NCI-H1930 (cell line): ENCODE results near the gene MARK2.
"Not testable (repeated sequence)": the region's sequence is repeated elsewhere in the genome, so short reads cannot be mapped to it uniquely, and the experiment has no call there.

Experiments
- DNase-seq, 2 experiments: peaks; one replicate each; lab custom pipeline; 2025; lab: John Stamatoyannopoulos, UW

Gene MARK2

GRCh38 chr11:63838678-63839507 is at the start of gene MARK2:
TSS of gene MARK2 (plus strand) at chr11:63839110. CDS start at chr11:63839507, 397 bp downstream.
- DNase-seq = peak; percentile 97 to 98

- no peak for DNase-seq
These were observed 47.3 kb upstream of the MARK2 start for GRCh38 chr11:63791495-63792167.

DNA sequence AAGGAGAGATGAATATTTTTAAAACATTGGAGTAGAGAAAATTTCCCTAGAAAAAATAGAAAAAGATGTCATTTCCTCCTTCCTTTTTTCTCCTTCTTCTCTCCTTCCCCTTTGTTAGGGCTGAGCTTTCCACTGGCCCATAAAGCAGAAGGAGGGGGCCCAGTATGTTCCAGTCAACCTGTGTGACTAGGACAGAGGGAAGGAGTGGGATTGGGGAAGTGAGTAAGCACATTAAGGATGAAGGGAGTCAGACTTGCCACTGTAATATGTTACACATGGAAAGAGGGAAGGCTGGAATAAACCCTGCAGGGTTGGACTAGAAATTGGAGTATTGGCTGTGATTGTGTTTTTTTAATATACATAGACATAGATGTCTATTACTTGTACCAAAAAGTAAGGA is 45.7 kb upstream of the MARK2 start:
- DNase-seq = no peak

DNA sequence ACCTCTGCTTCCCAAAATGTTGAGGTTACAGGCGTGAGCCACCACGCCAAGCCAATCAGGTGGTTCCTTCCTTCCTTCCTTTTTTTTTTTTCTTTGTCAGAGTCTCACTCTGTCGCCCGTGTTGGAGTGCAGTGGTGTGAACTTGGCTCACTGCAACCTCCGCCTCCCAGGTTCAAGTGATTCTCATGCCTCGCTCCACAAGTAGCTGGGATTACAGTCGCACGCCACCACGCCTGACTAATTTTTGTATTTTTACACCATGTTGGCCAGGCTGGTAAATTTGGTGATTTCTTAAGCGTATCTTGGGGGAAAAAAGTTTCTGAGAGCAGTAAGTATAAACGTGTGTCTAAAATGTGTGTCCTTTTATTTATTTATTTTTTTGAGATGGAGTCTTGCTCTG is 43.8 kb upstream of the MARK2 start:
- DNase-seq = no peak

- DNase-seq = no peak
These were observed 38.0 kb upstream of the MARK2 start for GRCh38 chr11:63800921-63801320.

DNA sequence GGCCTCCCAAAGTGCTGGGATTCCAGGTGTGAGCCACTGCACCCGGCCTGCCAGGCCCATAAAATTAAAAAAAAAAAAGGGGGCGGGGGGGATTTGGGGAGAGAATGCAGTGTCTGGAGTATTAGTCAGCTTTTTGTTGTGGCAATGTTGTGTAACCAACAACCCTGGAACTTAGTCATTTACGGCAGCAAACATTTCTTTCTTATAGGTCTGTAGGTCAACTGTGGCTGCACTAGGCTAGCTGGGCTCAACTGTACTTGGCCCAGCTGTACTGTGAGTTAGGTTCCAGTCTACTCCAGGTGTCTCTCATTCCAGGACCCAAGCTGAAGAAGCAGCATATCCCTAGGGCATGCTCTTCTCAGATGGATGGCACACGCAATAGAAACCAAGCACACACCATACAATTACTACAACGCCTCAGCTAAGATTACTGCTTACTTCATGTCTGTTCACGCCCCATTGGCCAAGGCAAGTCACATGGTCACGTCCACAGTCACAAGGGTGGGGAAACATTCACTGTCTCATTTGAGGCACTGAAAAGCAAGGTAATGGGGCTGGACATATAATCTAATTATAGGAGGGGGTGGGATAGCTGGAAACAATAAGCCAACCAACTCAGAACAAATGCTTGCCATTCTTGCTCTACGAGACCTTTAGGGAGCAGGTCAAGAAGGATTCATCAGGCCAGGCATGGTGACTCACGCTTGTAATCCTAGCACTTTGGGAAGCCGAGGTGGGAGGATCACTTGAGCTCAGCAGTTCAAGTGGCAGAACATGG is 36.1 kb upstream of the MARK2 start:
- DNase-seq = no peak

DNA sequence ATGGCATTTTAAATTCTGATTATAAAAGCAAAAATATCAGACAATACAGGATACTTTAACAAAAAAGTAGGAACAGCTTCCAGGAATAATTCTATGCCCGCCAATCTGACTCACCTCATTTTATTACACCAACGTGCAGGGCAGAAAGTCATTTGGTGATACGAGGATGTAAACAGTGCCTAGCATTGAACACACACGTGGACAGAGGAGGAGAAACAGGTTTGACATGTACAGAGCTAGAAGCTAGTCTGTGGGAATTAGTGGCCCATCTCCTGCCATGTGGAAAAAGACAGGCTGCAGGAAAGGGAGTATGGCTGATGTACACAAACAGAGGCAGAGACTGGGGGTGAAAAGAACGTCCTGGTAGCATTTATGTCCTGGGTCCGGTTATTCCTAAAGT is 34.7 kb upstream of the MARK2 start:
- no peak for DNase-seq

DNA sequence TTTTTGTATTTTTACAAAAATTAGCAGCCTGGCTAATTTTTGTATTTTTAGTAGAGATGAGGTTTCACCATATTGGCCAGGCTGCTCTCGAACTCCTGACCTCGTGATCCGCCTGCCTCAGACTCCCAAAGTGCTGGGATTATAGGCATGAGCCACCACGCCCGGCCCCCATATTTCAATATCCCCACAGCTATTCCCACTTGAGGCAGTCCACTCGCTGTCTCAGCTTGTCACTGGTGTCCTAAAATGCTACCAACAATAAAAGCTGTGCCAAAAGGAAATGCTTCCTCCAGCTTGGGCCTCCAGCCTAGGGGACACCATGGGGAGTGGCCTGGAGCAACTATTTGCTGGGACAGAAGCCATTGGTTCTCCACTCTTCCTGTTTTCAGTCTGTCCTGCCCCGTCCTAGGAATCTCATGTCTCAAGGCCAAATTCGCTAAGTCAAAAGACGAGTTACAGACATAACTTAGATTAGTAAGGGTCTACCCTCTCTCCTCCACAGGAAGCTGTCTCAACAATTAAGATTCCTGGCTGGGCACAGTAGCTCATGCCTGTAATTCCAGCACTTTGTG is 33.0 kb upstream of the MARK2 start:
- no peak for DNase-seq

DNA sequence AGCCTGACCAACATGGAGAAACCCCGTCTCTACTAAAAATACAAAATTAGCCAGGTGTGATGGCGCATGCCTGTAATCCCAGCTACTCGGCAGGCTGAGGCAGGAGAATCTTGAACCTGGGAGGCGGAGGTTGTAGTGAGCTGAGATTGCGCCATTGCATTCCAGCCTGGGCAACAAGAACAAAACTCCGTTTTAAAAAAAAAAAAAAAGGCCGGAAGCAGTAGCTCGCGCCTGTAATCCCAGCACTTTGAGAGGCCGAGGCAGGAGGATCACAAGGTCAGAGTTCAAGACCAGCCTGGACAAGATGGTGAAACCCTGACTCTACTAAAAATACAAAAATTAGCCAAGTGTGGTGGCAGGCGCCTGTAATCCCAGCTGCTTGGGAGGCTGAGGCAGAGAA is 28.5 kb upstream of the MARK2 start:
- DNase-seq = not testable (repeated sequence)

DNA sequence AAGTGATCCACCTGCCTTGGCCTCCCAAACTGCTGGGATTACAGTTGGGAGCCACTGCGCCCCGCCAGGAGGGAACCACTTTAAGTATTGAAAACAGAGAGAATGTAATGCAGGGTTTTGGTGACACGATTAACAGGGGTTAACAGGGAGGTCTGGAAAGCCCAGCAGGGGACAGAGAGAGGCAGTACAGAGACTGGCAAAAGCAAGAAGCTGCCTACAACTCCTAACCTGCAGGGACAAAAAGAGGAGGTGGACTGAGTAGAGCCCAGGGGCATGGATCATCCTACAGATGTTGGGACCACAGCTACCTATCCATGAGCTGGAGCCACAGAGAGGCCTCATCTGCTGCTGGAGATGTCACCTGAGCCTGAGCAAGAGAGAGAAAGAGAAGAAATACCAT is 27.4 kb upstream of the MARK2 start:
- DNase-seq = no peak

DNA sequence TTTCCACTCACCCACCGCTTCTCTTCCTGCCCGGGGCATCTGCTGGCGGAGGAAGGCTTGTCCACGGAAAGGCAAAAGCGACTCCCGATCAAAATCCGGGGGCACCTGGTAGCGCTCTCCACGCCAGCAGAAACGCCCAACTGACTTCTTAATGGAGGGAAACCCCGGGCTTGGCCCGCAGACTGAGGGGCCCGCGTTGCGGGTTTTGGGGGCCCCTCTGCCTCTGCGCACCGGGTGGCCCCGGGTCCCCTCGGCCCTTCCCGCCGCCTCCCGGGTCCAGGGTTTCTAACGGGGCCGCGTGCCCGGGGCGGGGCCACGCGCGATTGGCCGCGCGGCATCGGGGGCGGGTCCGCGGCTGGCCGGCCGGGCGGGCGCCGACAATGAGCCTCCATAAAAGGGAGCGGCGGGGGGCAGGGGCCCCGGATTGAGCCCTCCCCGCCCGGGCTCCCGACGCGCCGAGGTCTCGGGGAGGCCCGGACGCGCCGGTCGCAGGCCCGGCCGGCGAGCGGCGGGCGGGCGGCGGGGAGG is 25.8 kb upstream of the MARK2 start, which contains the start of gene SPINDOC:
Gene SPINDOC, plus strand, starts transcription at position 422 of the 528 bp plus-strand sequence. CDS start 231 bp downstream, outside the sequence.
- DNase-seq = peak; percentile 45 to 83

GRCh38 chr11:63813563-63814382 is 25.1 kb upstream of the MARK2 start:
- DNase-seq = peak; percentile 15 to 18

- DNase-seq = no peak
These were observed 24.6 kb upstream of the MARK2 start for GRCh38 chr11:63814383-63814736.

DNA sequence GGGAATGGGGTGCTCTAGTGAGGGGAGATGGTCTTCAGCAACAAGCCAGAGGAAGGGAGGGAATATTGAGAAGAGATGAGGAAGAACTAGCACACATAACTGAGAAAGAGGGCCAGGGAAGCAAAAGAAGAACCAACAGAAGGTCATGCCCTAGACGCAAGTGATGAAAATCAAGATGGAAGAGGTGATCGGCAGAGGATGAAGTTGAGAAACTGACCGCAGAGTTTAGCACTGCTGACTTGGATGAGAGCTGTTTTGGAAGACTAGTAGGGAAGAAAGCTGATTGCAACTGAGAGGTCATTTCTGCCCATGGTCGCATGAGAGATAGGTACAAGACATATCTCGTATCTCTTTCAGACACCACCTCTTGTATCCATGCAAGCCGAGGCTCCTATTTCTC is 22.7 kb upstream of the MARK2 start:
- no peak for DNase-seq

DNA sequence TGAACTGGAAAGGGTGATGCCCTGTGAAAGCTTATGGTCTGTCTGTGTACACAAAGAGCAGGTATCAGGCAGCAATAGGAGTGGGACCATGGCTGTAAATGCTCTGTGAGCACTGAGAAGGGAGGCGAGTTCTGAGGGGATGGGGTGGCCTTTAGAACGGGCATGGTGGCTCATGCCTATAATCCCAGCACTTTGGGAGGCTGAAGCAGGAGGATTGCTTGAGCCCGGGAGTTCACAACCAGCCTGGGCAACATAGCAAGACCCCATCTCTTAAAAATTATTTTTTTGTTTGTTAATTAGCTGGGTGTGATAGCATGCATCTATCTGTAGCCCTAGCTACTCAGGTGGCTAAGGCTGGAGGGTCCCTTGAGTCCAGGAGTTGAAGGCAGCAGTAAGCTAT is 22.2 kb upstream of the MARK2 start:
- DNase-seq = no peak

DNA sequence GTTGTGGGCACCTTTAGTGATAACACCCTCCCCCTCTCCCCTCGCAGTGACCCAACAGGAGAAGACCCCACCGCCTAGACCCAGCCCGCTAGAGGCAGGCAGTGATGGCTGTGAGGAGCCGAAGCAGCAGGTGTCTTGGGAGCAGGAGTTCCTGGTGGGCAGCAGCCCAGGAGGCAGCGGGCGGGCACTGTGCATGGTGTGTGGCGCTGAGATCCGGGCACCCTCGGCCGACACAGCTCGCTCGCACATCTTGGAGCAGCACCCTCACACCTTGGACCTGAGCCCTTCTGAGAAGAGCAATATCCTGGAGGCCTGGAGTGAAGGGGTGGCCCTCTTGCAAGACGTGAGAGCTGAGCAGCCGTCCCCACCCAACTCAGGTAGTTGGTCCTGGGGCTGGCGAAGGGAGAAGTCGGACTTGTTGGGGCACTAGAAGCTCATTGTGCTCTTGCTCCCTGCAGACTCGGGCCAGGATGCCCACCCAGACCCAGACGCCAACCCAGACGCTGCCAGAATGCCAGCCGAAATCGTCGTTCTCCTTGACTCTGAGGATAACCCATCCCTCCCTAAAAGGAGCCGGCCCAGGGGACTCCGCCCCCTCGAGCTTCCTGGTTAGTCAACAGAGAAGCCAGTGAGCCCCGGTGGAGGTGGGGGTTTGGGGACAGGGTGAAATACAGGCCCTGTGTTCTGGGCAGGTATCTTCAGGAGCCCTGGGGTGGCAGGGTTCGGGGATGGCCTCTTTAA is 21.0 kb upstream of the MARK2 start:
- no peak for DNase-seq

- DNase-seq = no peak
These were observed 20.3 kb upstream of the MARK2 start for GRCh38 chr11:63818609-63819008.

DNA sequence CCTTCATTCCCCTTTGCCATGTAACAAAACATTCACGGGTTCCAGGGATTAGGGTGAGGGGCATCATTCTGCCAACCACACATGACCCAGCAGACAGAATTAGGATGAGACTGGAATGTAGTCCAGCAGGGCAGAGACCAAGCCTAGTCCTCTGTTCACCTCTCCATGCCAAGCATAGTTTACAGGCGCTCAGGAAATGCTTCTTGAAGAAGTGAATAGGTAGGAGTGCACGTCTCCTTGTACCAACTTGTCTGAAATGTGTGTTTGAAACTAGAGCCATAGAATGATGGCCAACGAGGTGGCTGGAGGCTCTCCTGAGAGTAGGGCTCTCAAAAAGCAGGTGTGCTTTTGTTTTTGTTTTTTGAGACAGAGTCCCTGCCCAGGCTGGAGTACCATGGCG is 17.5 kb upstream of the MARK2 start:
- no peak for DNase-seq

- DNase-seq = no peak
These were observed 12.3 kb upstream of the MARK2 start for GRCh38 chr11:63826471-63827190.
